Mononuclear cell (primary cell): ENCODE measurements around the gene FOXL1. TPM values are rescaled to one million over a fixed set of nuclear protein-coding genes. Genes with fewer than 3 reads are reported as not detected.

Experiments used
- total RNA-seq: library from RNA; depleted of rRNA; stranded (reverse); fragments of >200 nt; gene quantifications from one replicate; pipeline ENCODE4 v1.2.3, GENCODE V29; 2012

Gene FOXL1
- total RNA-seq, 1 donor, result not detected

Other genes with a start within 250 kb of the FOXL1 start
- under 0.01 TPM for gene FOXF1, start 68.0 kb upstream of the FOXL1 start, total RNA-seq
- 3.3 TPM for gene MTHFSD, start 23.3 kb upstream of the FOXL1 start, total RNA-seq
- not detected for gene FOXC2, start 11.7 kb upstream of the FOXL1 start, total RNA-seq